Endodermal cell (in vitro differentiated cells): ENCODE data around the gene FBXL7. TPM values are rescaled to one million over a fixed set of nuclear protein-coding genes. Genes with fewer than 3 reads are reported as not detected.

Source experiments
- DNase-seq: peaks from one replicate; pipeline ENCODE4 v3.0.0-alpha.2; 2017
- H3K27ac ChIP-seq: 2 replicates; pipeline ENCODE4 v1.5.1; 2013; ENCODE audit warnings: mild to moderate bottlenecking, low read depth, low read length, moderate library complexity
- H3K27me3 ChIP-seq: 2 replicates; pipeline ENCODE4 v1.6.1; 2013; ENCODE audit warnings: mild to moderate bottlenecking, low read length, moderate library complexity; ENCODE audit not compliant: insufficient read depth, control insufficient read depth, poor library complexity, severe bottlenecking
- H3K36me3 ChIP-seq: 2 replicates; pipeline ENCODE4 v1.7.0; 2013; ENCODE audit warnings: mild to moderate bottlenecking, low read length, moderate library complexity; ENCODE audit not compliant: control insufficient read depth, insufficient read depth
- H3K4me1 ChIP-seq: one replicate; pipeline ENCODE4 v1.7.0; 2013; ENCODE audit warnings: low read length; ENCODE audit not compliant: control insufficient read depth, insufficient read depth
- H3K4me3 ChIP-seq: 2 replicates; pipeline ENCODE4 v1.5.1; 2013; ENCODE audit warnings: mild to moderate bottlenecking, low read length, moderate library complexity
- H3K9ac ChIP-seq: 2 replicates; pipeline ENCODE4 v1.6.1; 2013; ENCODE audit warnings: mild to moderate bottlenecking, low read length, moderate library complexity; ENCODE audit not compliant: poor library complexity, severe bottlenecking; ENCODE audit errors: extremely low read depth
- H3K9me3 ChIP-seq: 2 replicates; pipeline ENCODE4 v1.6.1; 2013; ENCODE audit warnings: mild to moderate bottlenecking, low read length, moderate library complexity; ENCODE audit not compliant: control insufficient read depth
- H3K27ac Mint-ChIP-seq: 2 replicates; pipeline ENCODE4 v1.8.0; 2020; ENCODE audit warnings: mixed read lengths
- H3K27me3 Mint-ChIP-seq: 2 replicates; pipeline ENCODE4 v1.8.0; 2021; ENCODE audit warnings: mild to moderate bottlenecking, mixed read lengths; ENCODE audit not compliant: insufficient read depth
- H3K36me3 Mint-ChIP-seq: 2 replicates; pipeline ENCODE4 v1.8.0; 2020; ENCODE audit warnings: low read depth, mixed read lengths
- H3K4me1 Mint-ChIP-seq: 2 replicates; pipeline ENCODE4 v1.8.0; 2020; ENCODE audit warnings: mixed read lengths
- H3K4me3 Mint-ChIP-seq: 2 replicates; pipeline ENCODE4 v1.8.0; 2020; ENCODE audit warnings: mild to moderate bottlenecking, moderate library complexity, mixed read lengths
- H3K9me3 Mint-ChIP-seq: 2 replicates; pipeline ENCODE4 v1.8.0; 2020; ENCODE audit warnings: mild to moderate bottlenecking, mixed read lengths
- CTCF ChIP-seq: fragments of 200-600 bp; sonication (generic); conservative IDR thresholded peaks from 2 replicates; pipeline ENCODE4 v1.5.0; 2021; ENCODE audit warnings: antibody characterized with exemption, mild to moderate bottlenecking
- WGBS, 2 experiments: methylation state at CpG; one replicate each; pipeline versions ENCODE4 v1.1.5 to v1.1.7; 2013; ENCODE audit warnings: missing lambda C conversion rate in 2 of 2, mixed read lengths in 1 of 2; ENCODE audit not compliant: insufficient coverage in 1 of 2, insufficient read length in 1 of 2; 5-methylcytosine and 5-hydroxymethylcytosine counted together
- total RNA-seq, 2 donors: library from RNA; stranded (reverse); fragmentation: NEBNext Ultra II Directional in 1 of 2; extraction: Animal tissue kit (Norgen Biotek cat#: 25700) in 1 of 2; gene quantifications; 2 replicates in 1 of 2; 3 replicates in 1 of 2; pipeline ENCODE4 v1.2.1, GENCODE V29; 2021

Gene FBXL7
- total RNA-seq, 2 donors from 2014 or later, result 12.9 to 13.2 TPM

- Mint-ChIP-seq H3K4me3 (no peak overlapping the region), H3K27ac (no peak overlapping the region), H3K4me1 (no peaks in the 10 kb centered on the region), H3K27me3 (no peaks in the 10 kb centered on the region), H3K9me3 (peaks cover 2% of the 10 kb centered on the region), H3K36me3 (peaks cover under 1% of the 10 kb centered on the region)
- H3K27ac ChIP-seq, result peak overlapping the region; percentile 37
- H3K9ac ChIP-seq, result no peak overlapping the region
- H3K4me1 ChIP-seq, result no peaks in the 10 kb centered on the region
- H3K9me3 ChIP-seq, result no peaks in the 10 kb centered on the region
- H3K4me3 ChIP-seq, result no peak overlapping the region
- no peak for TF ChIP-seq CTCF
- no peak for DNase-seq
- no peaks in the 10 kb centered on the region for H3K27me3 ChIP-seq
- WGBS, 2 experiments, result 84 to 92% methylated on average over 5 of the region's 5 CpGs
- no peaks in the 10 kb centered on the region for H3K36me3 ChIP-seq
Observed at GRCh38 chr5:15850536-15850935, 350.6 kb downstream of the FBXL7 start.

GRCh38 chr5:15850939-15851341 lies 351.0 kb downstream of the FBXL7 start:
- Mint-ChIP-seq H3K27me3 (no peaks in the 10 kb centered on the region), H3K36me3 (peaks cover 4% of the 10 kb centered on the region), H3K9me3 (peaks cover 6% of the 10 kb centered on the region), H3K4me3 (no peak overlapping the region), H3K27ac (no peak overlapping the region), H3K4me1 (no peaks in the 10 kb centered on the region)
- Histone ChIP-seq H3K36me3 (no peaks in the 10 kb centered on the region), H3K27me3 (no peaks in the 10 kb centered on the region), H3K4me3 (no peak overlapping the region), H3K27ac (peak overlapping the region; percentile 37), H3K4me1 (no peaks in the 10 kb centered on the region), H3K9me3 (peaks cover 3% of the 10 kb centered on the region), H3K9ac (no peak overlapping the region)
- no peak for DNase-seq
- WGBS, 2 experiments, result 86 to 89% methylated on average over 4 to 6 of the region's 6 CpGs
- TF ChIP-seq CTCF, result no peak

- no peaks in the 10 kb centered on the region for H3K4me1 ChIP-seq
- H3K4me1 Mint-ChIP-seq, result no peaks in the 10 kb centered on the region
- no peak for DNase-seq
- H3K27ac ChIP-seq, result no peak overlapping the region
- H3K27me3 Mint-ChIP-seq, result no peaks in the 10 kb centered on the region
- whole genome bisulfite sequencing, 2 experiments, result 94 to 100% methylated on average over 2 to 3 of the region's 3 CpGs
- H3K9ac ChIP-seq, result no peak overlapping the region
- peaks cover 14% of the 10 kb centered on the region for H3K9me3 Mint-ChIP-seq
- H3K36me3 ChIP-seq, result no peaks in the 10 kb centered on the region
- H3K4me3 ChIP-seq, result no peak overlapping the region
- TF ChIP-seq CTCF, result no peak
- H3K36me3 Mint-ChIP-seq, result peaks cover 8% of the 10 kb centered on the region
- no peak overlapping the region for H3K4me3 Mint-ChIP-seq
- H3K9me3 ChIP-seq, result peaks cover 12% of the 10 kb centered on the region
- H3K27ac Mint-ChIP-seq, result no peak overlapping the region
- H3K27me3 ChIP-seq, result no peaks in the 10 kb centered on the region
Observed at GRCh38 chr5:15852217-15852616, 352.2 kb downstream of the FBXL7 start.
